Psoas muscle (tissue), 8 donors: ENCODE measurements around the gene APOL1. TPM values are rescaled to one million over a fixed set of nuclear protein-coding genes. Genes with fewer than 3 reads are reported as not detected.

Experiments
- ATAC-seq, 4 donors: fragments of 200-7000 bp; cut with Tn5 transposase; one replicate each; pipeline ENCODE4 v1.9.1; 2020; ENCODE audit warnings: moderate library complexity in 3 of 4, mild to moderate bottlenecking in 2 of 4
- DNase-seq, 2 donors: peaks; one replicate each; pipeline ENCODE4 v3.0.0-alpha.2; 2020
- H3K27ac ChIP-seq: fragments of 200-600 bp; one replicate; pipeline ENCODE4 v1.8.0; 2022
- H3K27me3 ChIP-seq, 3 donors: fragments of 200-600 bp in 1 of 3; one replicate each; pipeline versions ENCODE4 v1.6.1 to v1.8.0; 2013 to 2022; ENCODE audit warnings: low read length in 2 of 3, mild to moderate bottlenecking in 2 of 3, moderate library complexity in 1 of 3; ENCODE audit not compliant: insufficient read depth in 3 of 3
- H3K36me3 ChIP-seq, 2 donors: fragments of 200-600 bp in 1 of 2; one replicate each; pipeline versions ENCODE4 v1.6.1 to v1.8.0; 2013 to 2022; ENCODE audit warnings: low read depth in 1 of 2, mild to moderate bottlenecking in 1 of 2, moderate library complexity in 1 of 2; ENCODE audit not compliant: insufficient read depth in 1 of 2
- H3K4me1 ChIP-seq: fragments of 200-600 bp; one replicate; pipeline ENCODE4 v1.8.0; 2022
- H3K4me3 ChIP-seq: fragments of 200-600 bp; one replicate; pipeline ENCODE4 v1.8.0; 2022; ENCODE audit warnings: mild to moderate bottlenecking
- H3K9me3 ChIP-seq: fragments of 200-600 bp; one replicate; pipeline ENCODE4 v1.8.0; 2022
- CTCF ChIP-seq: fragments of 200-600 bp; IDR thresholded peaks from one replicate; pipeline ENCODE4 v1.8.0; 2022; ENCODE audit warnings: antibody characterized with exemption
- WGBS, 3 donors: extraction: QIAGEN DNeasy Blood & Tissue Kit; methylation state at CpG; one replicate each; pipeline versions ENCODE4 v1.1.6 to v1.1.7; 2013; 5-methylcytosine and 5-hydroxymethylcytosine counted together
- intact Hi-C, 2 donors: fragments of 100-400 bp; cut with DNase I; formaldehyde crosslinking; loops; one replicate each; pipeline versions ENCODE4 v1.11.0 to v1.14.2; 2022
- polyA plus RNA-seq, 3 donors: library from polyadenylated mRNA; stranded (reverse); fragments of 200-250 nt; gene quantifications; one replicate each; pipeline ENCODE4 v1.2.3, GENCODE V29; 2013
- total RNA-seq, 4 donors: library from RNA; stranded (reverse); fragmentation: NEBNext Ultra II Directional in 2 of 4; extraction: Animal tissue kit (Norgen Biotek cat#: 25700) in 2 of 4; gene quantifications; one replicate each; pipeline versions ENCODE4 v1.2.1 to v1.2.4, GENCODE V29; 2021 to 2023
- donor health status: healthy with polysubstance abuse.
- donor health status: DM: no; HTN: no; CAD: no; lungs with moderate emphysema.
- donor health status: Bipolar disorder and iron deficiency.
- donor health status: healthy.
- donor health status: DM: yes; HTN: yes; CAD: no.
- donor health status: DM: no; HTN: no; CAD: no.
- donor health status: DM: no; HTN: no; CAD: no.
- donor health status: DM: yes; HTN: yes; CAD: no.

Gene APOL1
- total and polyA plus RNA-seq, 7 donors, result 5.3 to 16.3 (median 6.0) TPM

DNA sequence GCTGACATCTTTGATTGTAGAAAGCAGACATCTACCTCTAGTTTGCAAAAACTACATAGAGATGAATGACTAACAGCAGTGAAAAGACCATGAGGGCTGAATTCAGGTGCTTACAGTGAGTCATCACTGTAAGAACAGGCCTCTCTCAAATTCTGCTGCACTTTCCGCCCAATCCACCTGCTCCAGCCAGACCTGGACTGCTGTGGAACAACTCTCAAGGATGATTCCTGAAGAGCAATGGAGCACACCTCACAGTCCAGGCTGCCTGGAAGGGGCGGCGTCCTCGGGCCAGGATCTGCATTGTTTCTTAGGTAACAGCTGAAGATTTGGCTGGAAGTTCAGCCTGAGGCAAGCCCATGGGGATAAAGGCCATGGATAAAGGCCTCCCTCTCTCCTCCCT lies 28.7 kb upstream of the APOL1 start:
- no peaks in the 10 kb centered on the region for H3K27me3 ChIP-seq
- intact Hi-C loops, result loop anchor here in 1 of 2 donors (10.0 kb wide), 1 partner anchor 79 kb away; no protein-coding TSS in a partner anchor
- ATAC-seq (no peak), DNase-seq (no peak)
- H3K4me1 ChIP-seq, result peaks cover 43% of the 10 kb centered on the region
- TF ChIP-seq CTCF, result no peak
- no peaks in the 10 kb centered on the region for H3K9me3 ChIP-seq
- no peak overlapping the region for H3K4me3 ChIP-seq
- 60 to 83% (median 73%) methylated on average over 4 of the region's 4 CpGs for WGBS, 3 donors
- peak overlapping the region; percentile 83 for H3K27ac ChIP-seq
- peaks cover 0 to 26% of the 10 kb centered on the region in 2 donors for H3K36me3 ChIP-seq

DNA sequence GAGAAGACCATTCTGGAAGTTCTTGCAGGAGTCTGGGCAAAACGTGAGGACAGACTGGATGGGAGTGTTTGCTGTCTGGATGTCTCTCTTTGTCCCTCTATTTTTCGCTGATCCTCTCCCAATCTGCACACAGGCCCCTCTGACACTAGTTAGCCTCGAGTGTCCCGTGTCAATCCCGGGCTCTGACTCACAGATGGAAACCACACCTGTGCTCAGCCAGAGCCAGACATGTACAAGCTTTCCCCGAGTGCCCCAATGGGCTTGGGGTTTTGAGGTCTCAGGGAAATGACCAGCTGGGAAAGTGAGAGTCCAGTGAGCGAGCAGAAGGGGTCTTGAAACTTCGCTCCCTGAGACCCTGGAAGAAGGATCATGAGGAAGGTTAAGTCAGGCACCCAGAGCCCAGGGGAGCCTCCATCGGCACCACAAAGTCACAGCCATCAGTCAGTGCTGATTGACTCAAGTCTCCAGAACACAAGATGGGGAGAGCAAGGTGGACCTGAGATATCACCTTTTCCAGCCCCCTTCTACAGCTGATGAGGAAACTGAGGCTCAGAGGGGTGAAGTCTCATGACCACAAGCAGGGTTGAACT lies 27.5 kb upstream of the APOL1 start:
- DNase-seq (no peak), ATAC-seq (no peak)
- Histone ChIP-seq H3K4me1 (peaks cover 43% of the 10 kb centered on the region), H3K27me3 (no peaks in the 10 kb centered on the region), H3K4me3 (no peak overlapping the region), H3K27ac (no peak overlapping the region), H3K36me3 (peaks cover 0 to 38% of the 10 kb centered on the region in 2 donors), H3K9me3 (no peaks in the 10 kb centered on the region)
- TF ChIP-seq CTCF, result no peak
- intact Hi-C loops, result loop anchor here in 1 of 2 donors (10.0 kb wide), 1 partner anchor 81 kb away; no protein-coding TSS in a partner anchor
- 72 to 81% (median 79%) methylated on average over 9 of the region's 9 CpGs for WGBS, 3 donors

- 81 to 92% (median 89%) methylated on average over 5 of the region's 5 CpGs for WGBS, 3 donors
- Histone ChIP-seq H3K4me3 (no peak overlapping the region), H3K36me3 (peaks cover 0 to 46% of the 10 kb centered on the region in 2 donors), H3K27ac (no peak overlapping the region), H3K4me1 (peaks cover 43% of the 10 kb centered on the region), H3K27me3 (no peaks in the 10 kb centered on the region), H3K9me3 (no peaks in the 10 kb centered on the region)
- intact Hi-C loops, result loop anchor here in 1 of 2 donors (10.0 kb wide), 1 partner anchor 81 kb away; no protein-coding TSS in a partner anchor
- no peak for ATAC-seq
- TF ChIP-seq CTCF, result no peak
- no peak for DNase-seq
Observed at GRCh38 chr22:36226189-36226588, 26.7 kb upstream of the APOL1 start.

- WGBS, 3 donors, result 68 to 83% (median 71%) methylated on average over 9 of the region's 9 CpGs
- TF ChIP-seq CTCF, result no peak
Observed at GRCh38 chr22:36227396-36227795, 25.5 kb upstream of the APOL1 start.

More at GRCh38 chr22:36227396-36227795, 25.5 kb upstream of the APOL1 start:
- H3K36me3 ChIP-seq, result peaks cover 3 to 58% of the 10 kb centered on the region in 2 donors
- ATAC-seq (peak in 1 of 4 donors; percentile 23), DNase-seq (no peak)
- H3K9me3 ChIP-seq, result no peaks in the 10 kb centered on the region
- intact Hi-C loops, result loop anchor here in 1 of 2 donors (10.0 kb wide), 1 partner anchor 83 kb away; no protein-coding TSS in a partner anchor
- peaks cover 36% of the 10 kb centered on the region for H3K4me1 ChIP-seq
- no peaks in the 10 kb centered on the region for H3K27me3 ChIP-seq
- H3K4me3 ChIP-seq, result no peak overlapping the region
- peak overlapping the region; percentile 73 for H3K27ac ChIP-seq
